ENCODE measurements around the gene SPATS2L. TPM values are rescaled to one million over a fixed set of nuclear protein-coding genes. Genes with fewer than 3 reads are reported as not detected.

The SPATS2L gene
- polyA plus RNA-seq, 4 donors = 66.7 to 104 (median 96.0) TPM

GRCh38 chr2:200319548-200320337 lies 13.2 kb downstream of the SPATS2L start:
- Histone ChIP-seq H3K9me3 (ENCODE audit: control insufficient read depth in 2 of 2, insufficient read depth in 1 of 2, low read depth in 1 of 2, low read length in 1 of 2) (no peaks in the 10 kb centered on the region), H3K36me3 (ENCODE audit: control insufficient read depth in 3 of 3, insufficient read depth in 2 of 3, low read depth in 1 of 3, low read length in 3 of 3) (no peaks in the 10 kb centered on the region), H3K4me1 (ENCODE audit: control insufficient read depth in 3 of 3, insufficient read depth in 2 of 3, low read depth in 1 of 3, low read length in 2 of 3) (peaks cover 0 to 40% (median 5%) of the 10 kb centered on the region in 3 donors), H3K4me3 (ENCODE audit: low read depth in 1 of 3, low read length in 3 of 3) (no peak overlapping the region), H3K27ac (ENCODE audit: low read depth in 1 of 3, low read length in 2 of 3) (peak overlapping the region in 1 of 3 donors; percentile 66), H3K27me3 (ENCODE audit: control insufficient read depth in 3 of 3, insufficient read depth in 3 of 3, low read length in 3 of 3) (no peaks in the 10 kb centered on the region)
- DNase-seq = peak; percentile 17 to 62
- WGBS, 3 donors = 54 to 63% (median 54%) methylated on average over 3 to 4 of the region's 4 CpGs
- FAIRE-seq = no peak

GRCh38 chr2:200320344-200320743 lies 13.9 kb downstream of the SPATS2L start:
- Histone ChIP-seq H3K27ac (ENCODE audit: low read depth in 1 of 3, low read length in 2 of 3) (peak overlapping the region in 1 of 3 donors; percentile 66), H3K27me3 (ENCODE audit: control insufficient read depth in 3 of 3, insufficient read depth in 3 of 3, low read length in 3 of 3) (no peaks in the 10 kb centered on the region), H3K4me1 (ENCODE audit: control insufficient read depth in 3 of 3, insufficient read depth in 2 of 3, low read depth in 1 of 3, low read length in 2 of 3) (peaks cover 0 to 40% (median 5%) of the 10 kb centered on the region in 3 donors), H3K9me3 (ENCODE audit: control insufficient read depth in 2 of 2, insufficient read depth in 1 of 2, low read depth in 1 of 2, low read length in 1 of 2) (no peaks in the 10 kb centered on the region), H3K4me3 (ENCODE audit: low read depth in 1 of 3, low read length in 3 of 3) (no peak overlapping the region), H3K36me3 (ENCODE audit: control insufficient read depth in 3 of 3, insufficient read depth in 2 of 3, low read depth in 1 of 3, low read length in 3 of 3) (no peaks in the 10 kb centered on the region)
- DNase-seq = peak in 1 of 2 donors; percentile 40
- FAIRE-seq = no peak
- 70 to 87% (median 77%) methylated on average over 2 of the region's 2 CpGs for WGBS, 3 donors

- Histone ChIP-seq H3K27me3 (ENCODE audit: control insufficient read depth in 3 of 3, insufficient read depth in 3 of 3, low read length in 3 of 3) (no peaks in the 10 kb centered on the region), H3K9me3 (ENCODE audit: control insufficient read depth in 2 of 2, insufficient read depth in 1 of 2, low read depth in 1 of 2, low read length in 1 of 2) (no peaks in the 10 kb centered on the region), H3K36me3 (ENCODE audit: control insufficient read depth in 3 of 3, insufficient read depth in 2 of 3, low read depth in 1 of 3, low read length in 3 of 3) (no peaks in the 10 kb centered on the region), H3K4me1 (ENCODE audit: control insufficient read depth in 3 of 3, insufficient read depth in 2 of 3, low read depth in 1 of 3, low read length in 2 of 3) (peaks cover 0 to 40% (median 5%) of the 10 kb centered on the region in 3 donors), H3K4me3 (ENCODE audit: low read depth in 1 of 3, low read length in 3 of 3) (no peak overlapping the region), H3K27ac (ENCODE audit: low read depth in 1 of 3, low read length in 2 of 3) (no peak overlapping the region)
- DNase-seq (no peak), FAIRE-seq (no peak)
- 79 to 81% (median 80%) methylated on average over 3 of the region's 3 CpGs for WGBS, 3 donors
Observed at GRCh38 chr2:200320991-200321390, 14.5 kb downstream of the SPATS2L start.

- Histone ChIP-seq H3K36me3 (ENCODE audit: control insufficient read depth in 3 of 3, insufficient read depth in 2 of 3, low read depth in 1 of 3, low read length in 3 of 3) (no peaks in the 10 kb centered on the region), H3K27me3 (ENCODE audit: control insufficient read depth in 3 of 3, insufficient read depth in 3 of 3, low read length in 3 of 3) (no peaks in the 10 kb centered on the region), H3K4me3 (ENCODE audit: low read depth in 1 of 3, low read length in 3 of 3) (no peak overlapping the region), H3K27ac (ENCODE audit: low read depth in 1 of 3, low read length in 2 of 3) (no peak overlapping the region), H3K4me1 (ENCODE audit: control insufficient read depth in 3 of 3, insufficient read depth in 2 of 3, low read depth in 1 of 3, low read length in 2 of 3) (peaks cover 0 to 31% (median 2%) of the 10 kb centered on the region in 3 donors), H3K9me3 (ENCODE audit: control insufficient read depth in 2 of 2, insufficient read depth in 1 of 2, low read depth in 1 of 2, low read length in 1 of 2) (no peaks in the 10 kb centered on the region)
- no peak for FAIRE-seq
- DNase-seq = no peak
- WGBS, 3 donors = 82 to 86% (median 86%) methylated on average over 6 of the region's 6 CpGs
Observed at GRCh38 chr2:200321780-200322534, 15.5 kb downstream of the SPATS2L start.

GRCh38 chr2:200322607-200323006 lies 16.1 kb downstream of the SPATS2L start:
- Histone ChIP-seq H3K27ac (ENCODE audit: low read depth in 1 of 3, low read length in 2 of 3) (no peak overlapping the region), H3K4me3 (ENCODE audit: low read depth in 1 of 3, low read length in 3 of 3) (no peak overlapping the region), H3K9me3 (ENCODE audit: control insufficient read depth in 2 of 2, insufficient read depth in 1 of 2, low read depth in 1 of 2, low read length in 1 of 2) (no peaks in the 10 kb centered on the region), H3K27me3 (ENCODE audit: control insufficient read depth in 3 of 3, insufficient read depth in 3 of 3, low read length in 3 of 3) (no peaks in the 10 kb centered on the region), H3K4me1 (ENCODE audit: control insufficient read depth in 3 of 3, insufficient read depth in 2 of 3, low read depth in 1 of 3, low read length in 2 of 3) (peaks cover 0 to 31% (median 2%) of the 10 kb centered on the region in 3 donors), H3K36me3 (ENCODE audit: control insufficient read depth in 3 of 3, insufficient read depth in 2 of 3, low read depth in 1 of 3, low read length in 3 of 3) (no peaks in the 10 kb centered on the region)
- FAIRE-seq (no peak), DNase-seq (no peak)
- 72 to 88% (median 72%) methylated on average over 1 of the region's 1 CpG for WGBS, 3 donors

GRCh38 chr2:200324362-200324761 lies 17.9 kb downstream of the SPATS2L start:
- no peak for FAIRE-seq
- H3K4me3 ChIP-seq (ENCODE audit: low read depth in 1 of 3, low read length in 3 of 3) = no peak overlapping the region
- 78 to 95% (median 83%) methylated on average over 1 of the region's 1 CpG for WGBS, 3 donors

GRCh38 chr2:200329384-200329783 lies 22.9 kb downstream of the SPATS2L start:
- no peak overlapping the region for H3K27ac ChIP-seq (ENCODE audit: low read depth in 1 of 3, low read length in 2 of 3)
- no peak overlapping the region for H3K4me3 ChIP-seq (ENCODE audit: low read depth in 1 of 3, low read length in 3 of 3)
- no peaks in the 10 kb centered on the region for H3K9me3 ChIP-seq (ENCODE audit: control insufficient read depth in 2 of 2, insufficient read depth in 1 of 2, low read depth in 1 of 2, low read length in 1 of 2)
- DNase-seq (no peak), FAIRE-seq (no peak)
- WGBS, 3 donors = 83 to 89% (median 86%) methylated on average over 2 of the region's 2 CpGs
- peaks cover 0 to 14% (median 2%) of the 10 kb centered on the region in 3 donors for H3K36me3 ChIP-seq (ENCODE audit: control insufficient read depth in 3 of 3, insufficient read depth in 2 of 3, low read depth in 1 of 3, low read length in 3 of 3)
- no peaks in the 10 kb centered on the region for H3K27me3 ChIP-seq (ENCODE audit: control insufficient read depth in 3 of 3, insufficient read depth in 3 of 3, low read length in 3 of 3)
- peaks cover 0 to 5% (median 0%) of the 10 kb centered on the region in 3 donors for H3K4me1 ChIP-seq (ENCODE audit: control insufficient read depth in 3 of 3, insufficient read depth in 2 of 3, low read depth in 1 of 3, low read length in 2 of 3)

More at GRCh38 chr2:200324362-200324761, 17.9 kb downstream of the SPATS2L start:
- H3K36me3 ChIP-seq (ENCODE audit: control insufficient read depth in 3 of 3, insufficient read depth in 2 of 3, low read depth in 1 of 3, low read length in 3 of 3) = peaks cover 0 to 1% (median 0%) of the 10 kb centered on the region in 3 donors
- peaks cover 0 to 15% (median 4%) of the 10 kb centered on the region in 3 donors for H3K4me1 ChIP-seq (ENCODE audit: control insufficient read depth in 3 of 3, insufficient read depth in 2 of 3, low read depth in 1 of 3, low read length in 2 of 3)
- H3K27me3 ChIP-seq (ENCODE audit: control insufficient read depth in 3 of 3, insufficient read depth in 3 of 3, low read length in 3 of 3) = no peaks in the 10 kb centered on the region
- H3K27ac ChIP-seq (ENCODE audit: low read depth in 1 of 3, low read length in 2 of 3) = no peak overlapping the region
- no peaks in the 10 kb centered on the region for H3K9me3 ChIP-seq (ENCODE audit: control insufficient read depth in 2 of 2, insufficient read depth in 1 of 2, low read depth in 1 of 2, low read length in 1 of 2)
- DNase-seq = no peak

- Histone ChIP-seq H3K9me3 (ENCODE audit: control insufficient read depth in 2 of 2, insufficient read depth in 1 of 2, low read depth in 1 of 2, low read length in 1 of 2) (no peaks in the 10 kb centered on the region), H3K4me3 (ENCODE audit: low read depth in 1 of 3, low read length in 3 of 3) (no peak overlapping the region), H3K4me1 (ENCODE audit: control insufficient read depth in 3 of 3, insufficient read depth in 2 of 3, low read depth in 1 of 3, low read length in 2 of 3) (peaks cover 0 to 5% (median 0%) of the 10 kb centered on the region in 3 donors), H3K27ac (ENCODE audit: low read depth in 1 of 3, low read length in 2 of 3) (no peak overlapping the region), H3K36me3 (ENCODE audit: control insufficient read depth in 3 of 3, insufficient read depth in 2 of 3, low read depth in 1 of 3, low read length in 3 of 3) (peaks cover 0 to 14% (median 2%) of the 10 kb centered on the region in 3 donors), H3K27me3 (ENCODE audit: control insufficient read depth in 3 of 3, insufficient read depth in 3 of 3, low read length in 3 of 3) (no peaks in the 10 kb centered on the region)
- WGBS, 3 donors = 58 to 91% (median 83%) methylated on average over 3 of the region's 3 CpGs
- no peak for FAIRE-seq
- no peak for DNase-seq
Observed at GRCh38 chr2:200329798-200330197, 23.3 kb downstream of the SPATS2L start.
